ENCODE results near the gene SPDYE18. TPM values are rescaled to one million over a fixed set of nuclear protein-coding genes. Genes with fewer than 3 reads are reported as not detected.
"Not testable (repeated sequence)": the region's sequence is repeated elsewhere in the genome, so short reads cannot be mapped to it uniquely, and the experiment has no call there.

The SPDYE18 gene
- total RNA-seq, 1 donor from 2014 or later: 0.93 TPM

- not testable (repeated sequence) for H3K9me3 Mint-ChIP-seq (ENCODE audit: low read depth); H3K27me3 Mint-ChIP-seq; H3K4me3 Mint-ChIP-seq (ENCODE audit: low read depth); H3K27ac Mint-ChIP-seq; DNase-seq (ENCODE audit: low spot score, unreplicated experiment); H3K4me1 Mint-ChIP-seq (ENCODE audit: low read depth)
- peaks cover 21% of the 10 kb centered on the region for H3K36me3 Mint-ChIP-seq (ENCODE audit: insufficient read depth)
These were observed 12.5 kb upstream of the SPDYE18 start for GRCh38 chr7:77074786-77075396.

DNA sequence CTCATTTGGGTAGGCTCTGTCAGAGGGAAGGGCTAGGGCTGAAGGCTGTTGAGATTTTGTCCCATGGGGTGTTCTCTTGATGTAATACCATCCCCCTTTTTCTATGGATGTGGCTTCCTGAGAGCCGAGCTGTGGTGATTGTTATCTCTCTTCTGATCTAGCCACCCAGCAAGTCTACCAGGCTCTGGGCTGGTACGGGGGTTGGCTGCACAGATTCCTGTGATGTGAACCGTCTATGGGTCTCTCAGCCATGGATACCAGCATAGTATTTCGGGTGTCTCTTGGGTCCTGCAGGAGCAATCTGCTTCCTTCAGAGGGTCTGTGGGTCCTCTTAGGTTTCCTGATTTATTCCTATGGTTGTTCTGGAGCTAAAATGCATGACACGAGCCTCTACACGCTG lies 8.8 kb upstream of the SPDYE18 start:
- peaks cover 12% of the 10 kb centered on the region for H3K9me3 Mint-ChIP-seq (ENCODE audit: low read depth)

DNA sequence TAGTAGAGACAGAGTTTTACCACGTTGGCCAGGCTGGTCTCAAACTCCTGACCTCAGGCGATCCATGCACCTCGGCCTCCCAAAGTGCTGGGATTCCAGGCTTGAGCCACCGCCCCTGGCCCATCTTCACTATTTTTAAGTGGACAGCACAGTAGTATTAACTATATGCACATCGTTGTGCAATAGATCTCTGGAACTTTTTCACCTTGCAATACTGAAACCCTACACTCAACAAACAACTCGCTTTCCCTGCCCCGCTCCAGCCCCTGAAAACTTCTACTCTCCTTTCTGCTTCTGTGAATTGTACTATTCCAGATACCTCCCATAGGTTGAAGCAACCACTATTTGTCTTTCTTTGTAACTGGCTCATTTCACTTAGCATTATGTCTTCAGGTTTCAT lies 3.5 kb upstream of the SPDYE18 start:
- peaks cover 12% of the 10 kb centered on the region for H3K9me3 Mint-ChIP-seq (ENCODE audit: low read depth)
- not testable (repeated sequence) for DNase-seq (ENCODE audit: low spot score, unreplicated experiment); H3K4me3 Mint-ChIP-seq (ENCODE audit: low read depth); H3K4me1 Mint-ChIP-seq (ENCODE audit: low read depth); H3K27me3 Mint-ChIP-seq; H3K27ac Mint-ChIP-seq
- H3K36me3 Mint-ChIP-seq (ENCODE audit: insufficient read depth): peaks cover 29% of the 10 kb centered on the region

More for the DNA sequence above, 8.8 kb upstream of the SPDYE18 start:
- not testable (repeated sequence) for DNase-seq (ENCODE audit: low spot score, unreplicated experiment); H3K27me3 Mint-ChIP-seq; H3K27ac Mint-ChIP-seq; H3K4me1 Mint-ChIP-seq (ENCODE audit: low read depth); H3K4me3 Mint-ChIP-seq (ENCODE audit: low read depth)
- H3K36me3 Mint-ChIP-seq (ENCODE audit: insufficient read depth): peaks cover 36% of the 10 kb centered on the region

DNA sequence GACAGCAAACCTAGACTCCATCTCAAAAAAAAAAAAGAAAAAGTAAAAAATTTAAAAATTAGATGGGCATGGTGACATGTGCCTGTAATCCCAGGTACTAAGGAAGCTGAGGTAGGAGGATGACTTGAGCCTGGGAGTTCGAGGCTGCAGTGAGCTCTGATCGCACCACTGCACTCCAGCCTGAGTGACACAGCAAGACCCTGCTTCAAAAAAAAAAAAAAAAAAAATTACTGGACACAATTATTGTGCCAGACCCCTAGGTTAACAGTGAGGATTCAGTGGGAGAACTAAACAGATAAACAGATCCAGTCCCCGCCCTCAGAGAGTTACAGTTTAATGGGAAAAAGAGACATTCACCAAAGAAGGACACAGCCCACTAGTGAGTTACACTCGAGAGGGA lies 1.4 kb upstream of the SPDYE18 start:
- H3K27ac Mint-ChIP-seq; H3K9me3 Mint-ChIP-seq (ENCODE audit: low read depth); H3K4me3 Mint-ChIP-seq (ENCODE audit: low read depth); H3K4me1 Mint-ChIP-seq (ENCODE audit: low read depth); H3K27me3 Mint-ChIP-seq; DNase-seq (ENCODE audit: low spot score, unreplicated experiment): not testable (repeated sequence)
- peaks cover 14% of the 10 kb centered on the region for H3K36me3 Mint-ChIP-seq (ENCODE audit: insufficient read depth)

DNA sequence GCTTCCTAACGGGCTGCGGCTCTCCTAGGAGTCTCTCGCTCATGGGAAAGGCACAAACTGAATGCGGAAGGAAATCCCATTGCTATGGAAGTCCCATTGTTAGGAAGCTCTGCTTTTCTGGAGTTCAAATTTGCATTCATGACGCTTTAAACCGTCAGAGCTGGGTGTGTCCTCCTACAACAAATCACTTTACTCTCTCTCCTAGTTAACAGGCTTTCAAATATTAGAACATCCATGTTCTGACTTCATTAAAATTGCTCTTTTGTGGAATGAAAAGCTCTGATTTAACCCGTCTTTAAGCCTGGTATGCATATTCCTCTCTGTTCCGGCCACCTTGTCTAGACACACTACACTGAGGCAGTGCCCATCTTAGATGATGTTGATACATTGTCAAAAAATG lies 30.1 kb downstream of the SPDYE18 start, which contains the start of gene SPDYE17:
Gene SPDYE17 (minus strand): TSS at position 101 of the 400 bp plus-strand sequence. CDS start 1,791 bp downstream, outside the sequence.
- H3K27me3 Mint-ChIP-seq; H3K9me3 Mint-ChIP-seq (ENCODE audit: low read depth); H3K4me3 Mint-ChIP-seq (ENCODE audit: low read depth): not testable (repeated sequence)

GRCh38 chr7:77026349-77026748 lies 36.0 kb downstream of the SPDYE18 start:
- H3K4me3 Mint-ChIP-seq (ENCODE audit: low read depth); H3K9me3 Mint-ChIP-seq (ENCODE audit: low read depth); DNase-seq (ENCODE audit: low spot score, unreplicated experiment); H3K27ac Mint-ChIP-seq; H3K36me3 Mint-ChIP-seq (ENCODE audit: insufficient read depth); H3K4me1 Mint-ChIP-seq (ENCODE audit: low read depth); H3K27me3 Mint-ChIP-seq: not testable (repeated sequence)

More for the DNA sequence above, 30.1 kb downstream of the SPDYE18 start, which contains the start of gene SPDYE17:
- H3K27ac Mint-ChIP-seq; DNase-seq (ENCODE audit: low spot score, unreplicated experiment); H3K36me3 Mint-ChIP-seq (ENCODE audit: insufficient read depth); H3K4me1 Mint-ChIP-seq (ENCODE audit: low read depth): not testable (repeated sequence)

GRCh38 chr7:77010074-77010680 lies 52.2 kb downstream of the SPDYE18 start:
- H3K4me3 Mint-ChIP-seq (ENCODE audit: low read depth); H3K36me3 Mint-ChIP-seq (ENCODE audit: insufficient read depth); H3K27me3 Mint-ChIP-seq; H3K27ac Mint-ChIP-seq; DNase-seq (ENCODE audit: low spot score, unreplicated experiment); H3K9me3 Mint-ChIP-seq (ENCODE audit: low read depth); H3K4me1 Mint-ChIP-seq (ENCODE audit: low read depth): not testable (repeated sequence)

- not testable (repeated sequence) for H3K36me3 Mint-ChIP-seq (ENCODE audit: insufficient read depth); H3K9me3 Mint-ChIP-seq (ENCODE audit: low read depth); H3K27me3 Mint-ChIP-seq; H3K4me1 Mint-ChIP-seq (ENCODE audit: low read depth); H3K27ac Mint-ChIP-seq; H3K4me3 Mint-ChIP-seq (ENCODE audit: low read depth); DNase-seq (ENCODE audit: low spot score, unreplicated experiment)
These were observed 54.4 kb downstream of the SPDYE18 start for GRCh38 chr7:77008000-77008399.

- not testable (repeated sequence) for H3K27ac Mint-ChIP-seq; H3K27me3 Mint-ChIP-seq; DNase-seq (ENCODE audit: low spot score, unreplicated experiment); H3K4me1 Mint-ChIP-seq (ENCODE audit: low read depth); H3K4me3 Mint-ChIP-seq (ENCODE audit: low read depth); H3K36me3 Mint-ChIP-seq (ENCODE audit: insufficient read depth); H3K9me3 Mint-ChIP-seq (ENCODE audit: low read depth)
These were observed 55.9 kb downstream of the SPDYE18 start for GRCh38 chr7:77006127-77007110.

DNA sequence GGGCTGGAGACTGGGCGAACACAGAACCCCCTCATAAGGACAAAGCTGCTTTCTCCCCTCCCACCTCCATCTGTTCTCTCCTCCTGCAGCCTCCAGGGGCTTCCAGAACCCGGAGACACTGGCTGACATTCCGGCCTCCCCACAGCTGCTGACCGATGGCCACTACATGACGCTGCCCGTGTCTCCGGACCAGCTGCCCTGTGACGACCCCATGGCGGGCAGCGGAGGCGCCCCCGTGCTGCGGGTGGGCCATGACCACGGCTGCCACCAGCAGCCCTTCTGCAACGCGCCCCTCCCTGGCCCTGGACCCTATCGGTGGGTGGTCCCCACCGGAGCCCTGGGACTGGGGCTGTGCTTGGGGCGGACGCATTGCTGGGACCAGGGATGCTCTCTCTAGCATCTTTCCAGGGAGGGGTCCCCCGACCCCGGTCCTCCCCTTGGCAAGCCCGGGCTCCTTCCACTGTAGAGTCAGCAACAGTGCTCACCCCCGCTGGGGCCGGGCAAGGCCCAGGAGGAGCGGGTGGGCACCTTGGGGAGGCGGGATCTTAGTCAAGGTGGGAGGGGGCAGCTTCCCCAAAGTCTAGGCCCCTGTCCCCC lies 56.8 kb downstream of the SPDYE18 start:
- H3K27ac Mint-ChIP-seq; H3K4me3 Mint-ChIP-seq (ENCODE audit: low read depth); H3K4me1 Mint-ChIP-seq (ENCODE audit: low read depth); H3K9me3 Mint-ChIP-seq (ENCODE audit: low read depth); H3K27me3 Mint-ChIP-seq; DNase-seq (ENCODE audit: low spot score, unreplicated experiment); H3K36me3 Mint-ChIP-seq (ENCODE audit: insufficient read depth): not testable (repeated sequence)

GRCh38 chr7:77004151-77004550 lies 58.2 kb downstream of the SPDYE18 start:
- not testable (repeated sequence) for H3K27me3 Mint-ChIP-seq

DNA sequence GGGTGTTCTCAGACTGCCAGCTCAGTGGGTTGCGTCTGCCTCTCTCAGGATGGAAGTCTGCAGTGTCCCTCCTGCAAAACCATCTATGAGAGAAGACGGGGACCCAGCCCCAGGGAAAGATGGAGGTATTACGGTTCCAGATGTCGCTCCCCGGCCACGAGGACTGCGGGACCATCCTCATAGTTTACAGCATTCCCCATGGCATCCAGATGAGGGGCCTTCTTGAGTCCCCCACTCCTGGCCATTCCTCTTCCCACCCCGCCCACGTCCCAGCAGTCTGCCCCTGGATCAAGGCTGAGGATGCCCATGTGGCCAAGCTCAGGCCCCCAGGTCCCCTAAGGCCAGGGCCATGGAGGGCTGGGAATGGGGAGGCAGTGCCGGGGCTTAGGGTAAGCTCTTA lies 59.1 kb downstream of the SPDYE18 start:
- H3K4me3 Mint-ChIP-seq (ENCODE audit: low read depth); H3K27ac Mint-ChIP-seq; H3K4me1 Mint-ChIP-seq (ENCODE audit: low read depth); DNase-seq (ENCODE audit: low spot score, unreplicated experiment); H3K27me3 Mint-ChIP-seq; H3K9me3 Mint-ChIP-seq (ENCODE audit: low read depth); H3K36me3 Mint-ChIP-seq (ENCODE audit: insufficient read depth): not testable (repeated sequence)

More at GRCh38 chr7:77004151-77004550, 58.2 kb downstream of the SPDYE18 start:
- not testable (repeated sequence) for H3K4me1 Mint-ChIP-seq (ENCODE audit: low read depth); H3K4me3 Mint-ChIP-seq (ENCODE audit: low read depth); H3K9me3 Mint-ChIP-seq (ENCODE audit: low read depth); H3K36me3 Mint-ChIP-seq (ENCODE audit: insufficient read depth); H3K27ac Mint-ChIP-seq; DNase-seq (ENCODE audit: low spot score, unreplicated experiment)
